Endothelial cell of umbilical vein (primary cell): ENCODE data around the gene SCARF2. TPM values are rescaled to one million over a fixed set of nuclear protein-coding genes. Genes with fewer than 3 reads are reported as not detected.

Experiments
- BruUV-seq: library from RNA; stranded (reverse); fragments of 400-500 nt; replicated peaks from 2 replicates; lab custom pipeline; 2021; lab: Mats Ljungman, UMichigan
- CTCF ChIA-PET: fragments of 300-600, 350-600 bp; sonication (Branson Sonifier 250); formaldehyde crosslinking; loops from one replicate; lab custom pipeline; 2021; ENCODE audit warnings: antibody characterized with exemption, inconsistent platforms; lab: Charles Lee
- POLR2A ChIA-PET: fragments of 300-600, 350-600 bp; sonication (Branson Sonifier 250); formaldehyde crosslinking; loops from one replicate; lab custom pipeline; 2021; ENCODE audit warnings: antibody characterized with exemption, inconsistent platforms; lab: Charles Lee
- DNase-seq: peaks from one replicate; pipeline ENCODE4 v3.0.0-alpha.2; 2011; ENCODE audit warnings: low read depth, low spot score
- FAIRE-seq: peaks from 2 replicates; lab custom pipeline; 2011; peaks lifted over from hg19 to GRCh38; lab: Jason Lieb, UNC
- H2AFZ ChIP-seq: 2 replicates; pipeline ENCODE4 v1.6.0; 2012; ENCODE audit warnings: low read depth, low read length, control low read depth, inconsistent platforms
- H3K27ac ChIP-seq: 2 replicates; pipeline ENCODE4 v1.5.1; 2011; ENCODE audit warnings: low read depth, mild to moderate bottlenecking, control low read depth, low read length, moderate library complexity; ENCODE audit not compliant: insufficient read depth
- H3K27me3 ChIP-seq, 2 experiments: 2 replicates each; pipeline versions ENCODE4 v1.6.0 to v1.6.1; 2011; ENCODE audit warnings: low read length in 2 of 2, mixed read lengths in 1 of 2; ENCODE audit not compliant: control insufficient read depth in 2 of 2, insufficient read depth in 2 of 2
- H3K36me3 ChIP-seq, 2 experiments: 2 replicates in 1 of 2; 3 replicates in 1 of 2; pipeline ENCODE4 v1.5.1; 2011; ENCODE audit warnings: low read length in 2 of 2, mild to moderate bottlenecking in 1 of 2, moderate library complexity in 1 of 2; ENCODE audit not compliant: control insufficient read depth in 2 of 2, insufficient read depth in 2 of 2; ENCODE audit errors: extremely low read depth in 1 of 2
- H3K4me1 ChIP-seq: 3 replicates; pipeline ENCODE4 v1.5.1; 2011; ENCODE audit warnings: mild to moderate bottlenecking, low read length; ENCODE audit not compliant: control insufficient read depth, insufficient read depth; ENCODE audit errors: extremely low read depth
- H3K4me2 ChIP-seq: 2 replicates; pipeline ENCODE4 v1.6.1; 2011; ENCODE audit warnings: low read length, control low read depth, mixed read lengths; ENCODE audit not compliant: insufficient read depth
- H3K4me3 ChIP-seq, 3 experiments: fragments of 200-600 bp in 1 of 3; sonication (generic), shearing (Covaris generic) in 1 of 3; replicated peaks in 1 of 3; 2 replicates each; pipeline ENCODE4 v1.5.1; 2011 to 2016; ENCODE audit warnings: control low read depth in 3 of 3, low read length in 3 of 3, mild to moderate bottlenecking in 2 of 3, inconsistent platforms in 1 of 3, low read depth in 1 of 3, moderate library complexity in 1 of 3; ENCODE audit not compliant: insufficient read depth in 1 of 3
- H3K79me2 ChIP-seq: 2 replicates; pipeline ENCODE4 v1.6.0; 2012; ENCODE audit warnings: low read length, inconsistent platforms; ENCODE audit not compliant: control insufficient read depth, insufficient read depth
- H3K9ac ChIP-seq: replicated peaks from 2 replicates; pipeline ENCODE3; 2011; ENCODE audit warnings: low read length, control low read depth; ENCODE audit not compliant: insufficient read depth; ENCODE audit errors: extremely low read depth
- H3K9me1 ChIP-seq: replicated peaks from 3 replicates; pipeline ENCODE4 v1.6.0; 2011; ENCODE audit warnings: mild to moderate bottlenecking, low read length; ENCODE audit not compliant: control insufficient read depth, insufficient read depth; ENCODE audit errors: extremely low read depth
- H3K9me3 ChIP-seq: replicated peaks from 2 replicates; pipeline ENCODE4 v1.5.1; 2012; ENCODE audit warnings: low read length, inconsistent platforms; ENCODE audit not compliant: control insufficient read depth, insufficient read depth
- H4K20me1 ChIP-seq: replicated peaks from 2 replicates; pipeline ENCODE3; 2011; ENCODE audit warnings: mild to moderate bottlenecking, low read length; ENCODE audit not compliant: control insufficient read depth, insufficient read depth; ENCODE audit errors: extremely low read depth
- CTCF ChIP-seq, 2 donors: IDR thresholded peaks; 1 replicate in 1 of 2; 2 replicates in 1 of 2; pipeline ENCODE4 v1.5.1; 2011; ENCODE audit warnings: low read length in 2 of 2, mild to moderate bottlenecking in 2 of 2, moderate library complexity in 2 of 2, control low read depth in 1 of 2, inconsistent platforms in 1 of 2, low read depth in 1 of 2; ENCODE audit not compliant: insufficient read depth in 1 of 2; ENCODE audit errors: extremely low read depth in 1 of 2
- EZH2 ChIP-seq: IDR thresholded peaks from 2 replicates; pipeline ENCODE4 v1.6.1; 2012; ENCODE audit warnings: borderline replicate concordance, low read depth, mild to moderate bottlenecking, moderate library complexity, low read length, inconsistent platforms; ENCODE audit not compliant: severe bottlenecking
- FOS ChIP-seq: IDR thresholded peaks from 2 replicates; pipeline ENCODE4 v1.6.1; 2011; ENCODE audit warnings: mild to moderate bottlenecking, low read length, moderate library complexity, borderline replicate concordance; ENCODE audit not compliant: insufficient read depth
- GATA2 ChIP-seq: IDR thresholded peaks from 2 replicates; pipeline ENCODE4 v1.7.0; 2011; ENCODE audit warnings: low read depth, mild to moderate bottlenecking, moderate library complexity, mixed read lengths, low read length; ENCODE audit not compliant: insufficient read length, insufficient read depth
- JUN ChIP-seq: IDR thresholded peaks from 2 replicates; pipeline ENCODE4 v1.6.1; 2011; ENCODE audit warnings: borderline replicate concordance, low read depth; ENCODE audit not compliant: insufficient read length, insufficient read depth
- MAX ChIP-seq: IDR thresholded peaks from 2 replicates; pipeline ENCODE4 v1.6.1; 2011; ENCODE audit not compliant: insufficient read depth, insufficient read length
- MYC ChIP-seq: IDR thresholded peaks from one replicate; pipeline ENCODE4 v1.6.1; 2011; ENCODE audit warnings: mild to moderate bottlenecking, low read depth, low read length
- POLR2A ChIP-seq: IDR thresholded peaks from 2 replicates; pipeline ENCODE4 v1.6.1; 2012; ENCODE audit warnings: low read depth, mild to moderate bottlenecking, control low read depth, low read length
- POLR2AphosphoS5 ChIP-seq: IDR thresholded peaks from 2 replicates; pipeline ENCODE4 v1.6.1; 2012; ENCODE audit warnings: low read depth, mild to moderate bottlenecking, control low read depth, low read length, moderate library complexity; ENCODE audit not compliant: insufficient read depth
- dilution Hi-C: fragments of 300-500 bp; cut with MboI; formaldehyde crosslinking; loops from one replicate; pipeline ENCODE4 v1.15.0; 2019; ENCODE audit warnings: low sequenced_read_pairs; ENCODE audit not compliant: extremely low pct_ligation_motif_present
- intact Hi-C: fragments of 100-400 bp; cut with micrococcal nuclease; formaldehyde crosslinking; loops from one replicate; pipeline ENCODE4 v1.10.0; 2022
- polyA plus RNA-seq, 4 experiments: library from polyadenylated mRNA; depleted of rRNA in 3 of 4; stranded (reverse) in 3 of 4; unstranded in 1 of 4; fragments of >200 nt; gene quantifications; 2 replicates each; pipeline versions ENCODE4 v1.2.1 to v1.2.3, GENCODE V29; 2011 to 2012; ENCODE audit warnings: missing spikeins in 1 of 4
- total RNA-seq: library from RNA; stranded (reverse); gene quantifications from 2 replicates; pipeline ENCODE4 v1.2.3, GENCODE V29; 2021

Gene SCARF2
- total and polyA plus RNA-seq, 2 donors (not counting 3 experiments of a cell fraction or from before 2014, with no cell fraction given), result 15.7 to 20.1 TPM

DNA sequence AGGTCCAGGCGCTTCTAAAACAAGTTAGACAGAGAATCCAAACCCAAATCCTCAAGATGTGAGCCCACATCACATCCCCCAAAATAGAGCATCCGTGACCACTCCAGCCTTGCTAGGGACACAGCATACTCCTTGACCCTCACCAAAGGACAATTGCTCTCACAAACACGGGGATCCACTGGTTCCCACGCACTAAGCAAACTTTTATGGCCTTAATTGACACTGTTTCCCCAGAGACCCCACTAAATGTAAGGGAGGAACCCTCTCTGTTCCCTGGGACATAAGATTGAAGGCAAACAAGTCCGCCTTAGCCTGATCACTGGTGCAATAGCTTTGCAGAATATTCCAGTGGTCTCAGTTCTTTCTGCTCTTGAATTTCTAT is 23.6 kb downstream of the SCARF2 start:
- Histone ChIP-seq H4K20me1 (no peaks in the 10 kb centered on the region), H3K4me1 (no peaks in the 10 kb centered on the region), H3K9ac (no peak overlapping the region), H3K9me3 (no peaks in the 10 kb centered on the region), H3K27me3 (peaks cover 5% of the 10 kb centered on the region in 2 experiments), H3K36me3 (no peaks in the 10 kb centered on the region), H3K27ac (no peak overlapping the region), H3K4me2 (no peak overlapping the region), H2AFZ (no peak overlapping the region), H3K9me1 (no peaks in the 10 kb centered on the region), H3K79me2 (no peaks in the 10 kb centered on the region), H3K4me3 (no peak overlapping the region)
- no TSS peak for BruUV-seq
- TF ChIP-seq FOS, result no peak
- no peak for TF ChIP-seq EZH2
- no peak for TF ChIP-seq JUN
- no peak for TF ChIP-seq MYC
- no peak for TF ChIP-seq CTCF (IDR thresholded peaks at IDR 0.05; ENCODE audit: extremely low read depth in 1 of 2, insufficient read depth in 1 of 2, low read depth in 1 of 2, low read length in 2 of 2)
- TF ChIP-seq POLR2A, result no peak
- TF ChIP-seq POLR2AphosphoS5, result no peak
- no peak for TF ChIP-seq MAX
- TF ChIP-seq GATA2, result no peak
- no peak for DNase-seq
- CTCF ChIA-PET, result no interaction called here
- intact Hi-C loops (no loop called here), dilution Hi-C loops (no loop called here)
- no peak for FAIRE-seq
- POLR2A ChIA-PET, result no interaction called here
